ENCODE data around the gene PSMC3. TPM values are rescaled to one million over a fixed set of nuclear protein-coding genes. Genes with fewer than 3 reads are reported as not detected.

PSMC3 gene
- total and polyA plus RNA-seq, 2 donors (not counting 1 experiment from before 2014, with no cell fraction given): 36.7 to 62.7 TPM

GRCh38 chr11:47400768-47401279 is 25.4 kb downstream of the PSMC3 start:
- H3K9me3 Mint-ChIP-seq (ENCODE audit: insufficient read depth): no peaks in the 10 kb centered on the region
- ChIA-PET CTCF (interaction anchor here (1.7 to 19.1 kb wide), 4 partner anchors 11 to 29 kb away, joined by 4 to 345 read pairs (median 12); partner anchors contain the start of gene SPI1), POLR2A (interaction anchor here (0.5 to 3.2 kb wide), 13 partner anchors 7 to 533 kb away, joined by 3 to 50 read pairs (median 6); partner anchors contain the start of genes ACP2, DDB2, SLC39A13 and SPI1)
- Histone ChIP-seq H3K4me3 (ENCODE audit: control extremely low read depth in 1 of 5, extremely low read depth in 1 of 5, insufficient read depth in 1 of 5, low read depth in 2 of 5, low read length in 4 of 5) (peak overlapping the region; percentile 44 to 85 (median 81)), H3K79me2 (ENCODE audit: control insufficient read depth, insufficient read depth, low read length) (peaks cover 4% of the 10 kb centered on the region), H3K4me2 (replicated peaks; ENCODE audit: low read depth, low read length, poor library complexity, severe bottlenecking) (peak overlapping the region; percentile 96), H3K27me3 (replicated peaks in 1 of 4; ENCODE audit: control extremely low read depth in 1 of 4, control insufficient read depth in 3 of 4, insufficient read depth in 4 of 4, low read length in 3 of 4) (no peaks in the 10 kb centered on the region), H3K9ac (ENCODE audit: low read length) (peak overlapping the region; percentile 90), H3K27ac (ENCODE audit: low read length in 2 of 2) (peak overlapping the region; percentile 82 to 85), H3K9me3 (ENCODE audit: control extremely low read depth in 1 of 3, control insufficient read depth in 2 of 3, insufficient read depth in 1 of 3, low read length in 2 of 3) (no peaks in the 10 kb centered on the region), H3K4me1 (ENCODE audit: control insufficient read depth in 2 of 2, insufficient read depth in 2 of 2, low read length in 2 of 2) (peaks cover 38 to 46% of the 10 kb centered on the region in 2 donors), H2AFZ (ENCODE audit: insufficient read depth, low read depth, low read length, poor library complexity, severe bottlenecking) (peak overlapping the region; percentile 47), H4K20me1 (ENCODE audit: control insufficient read depth, insufficient read depth, low read length, poor library complexity, severe bottlenecking) (no peaks in the 10 kb centered on the region), H3K36me3 (replicated peaks in 1 of 2; ENCODE audit: control extremely low read depth in 1 of 2, control insufficient read depth in 1 of 2, extremely low read depth in 1 of 2, insufficient read depth in 2 of 2, low read length in 1 of 2) (no peaks in the 10 kb centered on the region)
- 2% methylated on average over 4 of the region's 8 CpGs for WGBS (ENCODE audit: insufficient coverage)
- DNase-seq (no peak), ATAC-seq (ENCODE audit: low read depth) (peak; percentile 57)
- peak overlapping the region; percentile 96 for H3K27ac Mint-ChIP-seq
- TF ChIP-seq CTCF (IDR thresholded peaks at IDR 0.05) (no peak), EZH2 (IDR thresholded peaks at IDR 0.05; ENCODE audit: borderline replicate concordance, insufficient read depth, low read depth, low read length, poor library complexity, severe bottlenecking) (no peak)
- H3K4me3 Mint-ChIP-seq: peak overlapping the region; percentile 89
- H3K4me1 Mint-ChIP-seq: peaks cover 39% of the 10 kb centered on the region
- intact Hi-C loops (cut with micrococcal nuclease): loop anchor here (1.0 to 10.0 kb wide), 6 partner anchors 7 to 454 kb away; partner anchors contain the start of genes ACP2, ARFGAP2, CELF1 and SLC39A13
- H3K27me3 Mint-ChIP-seq: no peaks in the 10 kb centered on the region
